ENCODE results near the gene GGN. TPM values are rescaled to one million over a fixed set of nuclear protein-coding genes. Genes with fewer than 3 reads are reported as not detected.
A peak's percentile ranks its signal among the peaks of the same experiment; 100 is the strongest.

GGN gene
- total RNA-seq, 1 donor from 2014 or later, result 1.5 TPM

GRCh38 chr19:38381138-38381537 is 6.7 kb downstream of the GGN start:
- Mint-ChIP-seq H3K4me3 (ENCODE audit: unreplicated experiment) (no peak overlapping the region), H3K4me1 (ENCODE audit: low read depth) (peaks cover 8% of the 10 kb centered on the region), H3K9me3 (ENCODE audit: low read depth) (no peaks in the 10 kb centered on the region), H3K36me3 (ENCODE audit: low read depth) (peaks cover 24% of the 10 kb centered on the region), H3K27ac (ENCODE audit: unreplicated experiment) (no peak overlapping the region), H3K27me3 (ENCODE audit: low read depth) (no peaks in the 10 kb centered on the region)
- TF ChIP-seq CTCF (IDR thresholded peaks at IDR 0.05), result no peak
- no peak for DNase-seq (ENCODE audit: low spot score)

- H3K36me3 Mint-ChIP-seq (ENCODE audit: low read depth), result peaks cover 24% of the 10 kb centered on the region
- DNase-seq (ENCODE audit: low spot score), result no peak
- TF ChIP-seq CTCF (IDR thresholded peaks at IDR 0.05), result no peak
- no peak overlapping the region for H3K27ac Mint-ChIP-seq (ENCODE audit: unreplicated experiment)
- H3K9me3 Mint-ChIP-seq (ENCODE audit: low read depth), result no peaks in the 10 kb centered on the region
- H3K4me3 Mint-ChIP-seq (ENCODE audit: unreplicated experiment), result no peak overlapping the region
- H3K27me3 Mint-ChIP-seq (ENCODE audit: low read depth), result no peaks in the 10 kb centered on the region
- peaks cover 24% of the 10 kb centered on the region for H3K4me1 Mint-ChIP-seq (ENCODE audit: low read depth)
These were observed 9.0 kb downstream of the GGN start for GRCh38 chr19:38378866-38379265.

DNA sequence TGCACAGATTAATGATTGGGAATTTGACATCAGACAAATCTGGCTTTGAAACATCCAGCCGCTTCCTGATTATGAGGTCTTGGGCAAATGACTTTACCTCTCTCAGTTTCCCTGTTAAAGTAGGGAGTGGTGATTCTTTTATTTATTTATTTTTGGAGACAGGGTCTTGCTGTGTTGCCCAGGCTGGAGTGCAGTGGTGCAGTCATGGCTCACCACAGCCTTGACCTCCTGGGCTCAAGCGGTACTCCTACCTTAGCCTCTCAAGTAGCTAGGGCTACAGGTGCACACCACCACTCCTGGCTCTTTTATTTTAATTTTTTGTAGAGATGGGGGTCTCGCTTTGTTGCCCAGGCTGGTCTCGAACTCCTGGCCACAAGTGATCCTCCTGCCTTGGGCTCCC is 10.8 kb downstream of the GGN start:
- H3K27ac Mint-ChIP-seq (ENCODE audit: unreplicated experiment), result no peak overlapping the region
- H3K4me3 Mint-ChIP-seq (ENCODE audit: unreplicated experiment), result no peak overlapping the region
- no peaks in the 10 kb centered on the region for H3K9me3 Mint-ChIP-seq (ENCODE audit: low read depth)
- H3K27me3 Mint-ChIP-seq (ENCODE audit: low read depth), result no peaks in the 10 kb centered on the region
- DNase-seq (ENCODE audit: low spot score), result no peak
- peaks cover 19% of the 10 kb centered on the region for H3K36me3 Mint-ChIP-seq (ENCODE audit: low read depth)
- no peak for TF ChIP-seq CTCF (IDR thresholded peaks at IDR 0.05)
- H3K4me1 Mint-ChIP-seq (ENCODE audit: low read depth), result peaks cover 25% of the 10 kb centered on the region

GRCh38 chr19:38376576-38376975 is 11.3 kb downstream of the GGN start:
- peak overlapping the region; percentile 55 for H3K27ac Mint-ChIP-seq (ENCODE audit: unreplicated experiment)
- no peaks in the 10 kb centered on the region for H3K9me3 Mint-ChIP-seq (ENCODE audit: low read depth)
- no peaks in the 10 kb centered on the region for H3K27me3 Mint-ChIP-seq (ENCODE audit: low read depth)
- H3K36me3 Mint-ChIP-seq (ENCODE audit: low read depth), result peaks cover 14% of the 10 kb centered on the region
- TF ChIP-seq CTCF (IDR thresholded peaks at IDR 0.05), result no peak
- no peak for DNase-seq (ENCODE audit: low spot score)
- peaks cover 25% of the 10 kb centered on the region for H3K4me1 Mint-ChIP-seq (ENCODE audit: low read depth)
- peak overlapping the region; percentile 51 for H3K4me3 Mint-ChIP-seq (ENCODE audit: unreplicated experiment)

- no peak for DNase-seq (ENCODE audit: low spot score)
- peaks cover 10% of the 10 kb centered on the region for H3K36me3 Mint-ChIP-seq (ENCODE audit: low read depth)
- H3K27me3 Mint-ChIP-seq (ENCODE audit: low read depth), result no peaks in the 10 kb centered on the region
- no peak for TF ChIP-seq CTCF (IDR thresholded peaks at IDR 0.05)
- H3K27ac Mint-ChIP-seq (ENCODE audit: unreplicated experiment), result peak overlapping the region; percentile 99
- peaks cover 25% of the 10 kb centered on the region for H3K4me1 Mint-ChIP-seq (ENCODE audit: low read depth)
- H3K9me3 Mint-ChIP-seq (ENCODE audit: low read depth), result no peaks in the 10 kb centered on the region
- H3K4me3 Mint-ChIP-seq (ENCODE audit: unreplicated experiment), result peak overlapping the region; percentile 98
These were observed 12.1 kb downstream of the GGN start for GRCh38 chr19:38375748-38376147.
